IPS-NIHi7 (cell line): ENCODE measurements around the gene TNK1.

Experiments used
- DNase-seq: peaks from one replicate; pipeline ENCODE4 v3.0.0; 2012; ENCODE audit warnings: mixed read lengths; ENCODE audit errors: extremely low spot score

The TNK1 gene

GRCh38 chr17:7410634-7411426, 29.9 kb downstream of the TNK1 start:
- DNase-seq, result no peak

- no peak for DNase-seq
These were observed 30.5 kb downstream of the TNK1 start for GRCh38 chr17:7411427-7411750.

- no peak for DNase-seq
These were observed 32.6 kb downstream of the TNK1 start for GRCh38 chr17:7413346-7413985.

GRCh38 chr17:7414837-7415236, 33.9 kb downstream of the TNK1 start:
- DNase-seq, result no peak

GRCh38 chr17:7415784-7416183, 34.9 kb downstream of the TNK1 start:
- DNase-seq, result no peak

- no peak for DNase-seq
These were observed 35.4 kb downstream of the TNK1 start for GRCh38 chr17:7416323-7416722.

GRCh38 chr17:7417056-7417655, 36.3 kb downstream of the TNK1 start:
- DNase-seq, result no peak

GRCh38 chr17:7418472-7419152, 37.7 kb downstream of the TNK1 start:
- DNase-seq, result no peak

GRCh38 chr17:7419819-7420610, 39.1 kb downstream of the TNK1 start, which contains the start of gene SPEM1:
TSS of gene SPEM1 (plus strand) at chr17:7420324. CDS start at chr17:7420385, 61 bp downstream.
- no peak for DNase-seq

GRCh38 chr17:7421186-7421585, 40.3 kb downstream of the TNK1 start:
- DNase-seq, result no peak

- DNase-seq, result no peak
These were observed 42.8 kb downstream of the TNK1 start for GRCh38 chr17:7423679-7424078.

- no peak for DNase-seq
These were observed 44.4 kb downstream of the TNK1 start, which contains the start of gene SPEM2 for GRCh38 chr17:7425316-7425715. TSS of gene SPEM2 (plus strand) at chr17:7425616. CDS start at chr17:7425689, 73 bp downstream.

GRCh38 chr17:7425756-7426155, 44.9 kb downstream of the TNK1 start:
- DNase-seq, result no peak

- DNase-seq, result no peak
These were observed 45.4 kb downstream of the TNK1 start for GRCh38 chr17:7426203-7426863.

GRCh38 chr17:7426896-7427489, 46.1 kb downstream of the TNK1 start:
- DNase-seq, result no peak

GRCh38 chr17:7427549-7427948, 46.7 kb downstream of the TNK1 start:
- no peak for DNase-seq

- DNase-seq, result no peak
These were observed 47.7 kb downstream of the TNK1 start, which contains the start of gene SPEM3 for GRCh38 chr17:7428557-7428956. TSS of gene SPEM3 (plus strand) at chr17:7428857. CDS start at chr17:7428903, 46 bp downstream.

- no peak for DNase-seq
These were observed 48.8 kb downstream of the TNK1 start for GRCh38 chr17:7429722-7430121.

GRCh38 chr17:7431231-7431630, 50.3 kb downstream of the TNK1 start:
- no peak for DNase-seq

- DNase-seq, result no peak
These were observed 51.4 kb downstream of the TNK1 start for GRCh38 chr17:7432296-7432695.
